OCI-LY7 (cell line): ENCODE results near the gene DARS1. TPM values are rescaled to one million over a fixed set of nuclear protein-coding genes. Genes with fewer than 3 reads are reported as not detected.

ENCODE experiments used
- BruUV-seq: library from RNA; stranded (reverse); fragments of 400-500 nt; replicated peaks from 2 replicates; lab custom pipeline; 2021; lab: Mats Ljungman, UMichigan
- CTCF ChIA-PET: fragments of 300-600 bp; sonication (Branson Sonifier 250); formaldehyde crosslinking; loops from one replicate; lab custom pipeline; 2022; ENCODE audit warnings: antibody characterized with exemption; ENCODE audit not compliant: unreplicated experiment; lab: Charles Lee
- POLR2A ChIA-PET: fragments of 300-600 bp; sonication (Branson Sonifier 250); formaldehyde crosslinking; loops from one replicate; lab custom pipeline; 2022; ENCODE audit warnings: antibody characterized with exemption; lab: Charles Lee
- DNase-seq: peaks from one replicate; pipeline ENCODE4 v3.0.0-alpha.2; 2015; ENCODE audit warnings: low spot score
- H2AFZ ChIP-seq: fragments of 200-600 bp; sonication (generic), shearing (Covaris generic); 2 replicates; pipeline ENCODE4 v1.6.1; 2014; ENCODE audit warnings: mild to moderate bottlenecking, antibody characterized with exemption, low read length, moderate library complexity
- H3K27ac ChIP-seq: fragments of 200-600 bp; sonication (generic); 2 replicates; pipeline ENCODE4 v1.5.1; 2014; ENCODE audit warnings: mixed run types, low read depth, mild to moderate bottlenecking, moderate library complexity, low read length, inconsistent platforms; ENCODE audit not compliant: poor library complexity, severe bottlenecking
- H3K36me3 ChIP-seq: fragments of 200-600 bp; sonication (generic); 2 replicates; pipeline ENCODE4 v1.6.1; 2014; ENCODE audit warnings: mild to moderate bottlenecking, antibody characterized with exemption, low read length, moderate library complexity, mixed read lengths; ENCODE audit not compliant: insufficient read depth
- H3K4me1 ChIP-seq: fragments of 200-600 bp; sonication (generic); 2 replicates; pipeline ENCODE4 v1.5.1; 2014; ENCODE audit warnings: mild to moderate bottlenecking, low read length; ENCODE audit not compliant: insufficient read depth, poor library complexity, severe bottlenecking
- H3K4me2 ChIP-seq: fragments of 200-600 bp; sonication (generic); 2 replicates; pipeline ENCODE4 v1.6.1; 2014; ENCODE audit warnings: mild to moderate bottlenecking, low read length
- H3K4me3 ChIP-seq: fragments of 200-600 bp; sonication (generic); 2 replicates; pipeline ENCODE4 v1.5.1; 2014; ENCODE audit warnings: mild to moderate bottlenecking, low read depth, low read length; ENCODE audit not compliant: poor library complexity, severe bottlenecking
- H3K79me2 ChIP-seq: fragments of 200-600 bp; sonication (generic); 2 replicates; pipeline ENCODE4 v1.6.1; 2016; ENCODE audit warnings: low read depth, mild to moderate bottlenecking, low read length, moderate library complexity, mixed read lengths; ENCODE audit not compliant: insufficient read depth
- H3K9me2 ChIP-seq: fragments of 200-600 bp; sonication (generic); 2 replicates; pipeline ENCODE4 v1.6.1; 2016; ENCODE audit warnings: mild to moderate bottlenecking, low read length, mixed read lengths; ENCODE audit not compliant: insufficient read depth
- H3K9me3 ChIP-seq: fragments of 200-600 bp; sonication (generic); 2 replicates; pipeline ENCODE4 v1.6.1; 2014; ENCODE audit warnings: mild to moderate bottlenecking, mixed run types, low read length, mixed read lengths
- H4K20me1 ChIP-seq: fragments of 200-600 bp; sonication (generic); 2 replicates; pipeline ENCODE4 v1.6.1; 2014; ENCODE audit warnings: mild to moderate bottlenecking, antibody characterized with exemption, low read length, moderate library complexity, mixed read lengths; ENCODE audit not compliant: insufficient read depth
- EZH2phosphoT487 ChIP-seq: fragments of 200-600 bp; sonication (generic); IDR thresholded peaks from 2 replicates; pipeline ENCODE4 v1.6.1; 2018; ENCODE audit warnings: low read depth, borderline replicate concordance, mild to moderate bottlenecking, mixed run types, antibody characterized with exemption, low read length, moderate library complexity, mixed read lengths
- intact Hi-C: fragments of 100-400 bp; cut with micrococcal nuclease; formaldehyde crosslinking; loops from one replicate; pipeline ENCODE4 v1.10.0; 2022; ENCODE audit not compliant: unreplicated experiment
- total RNA-seq, 2 experiments: library from RNA; depleted of rRNA in 1 of 2; stranded (reverse); fragments of >200 nt in 1 of 2; shearing (Covaris generic) in 1 of 2; gene quantifications; 2 replicates each; pipeline ENCODE4 v1.2.3, GENCODE V29; 2014 to 2022
- TF ChIP-seq, protein P1 (sequence below): fragments of 200-600 bp; sonication (generic); conservative IDR thresholded peaks from 2 replicates; pipeline ENCODE4 v1.5.1; 2014; ENCODE audit warnings: mild to moderate bottlenecking, antibody characterized with exemption, low read length, moderate library complexity, mixed read lengths

The DARS1 gene
- total RNA-seq, 2 experiments from 2014 or later: 90.5 to 140 TPM

DNA sequence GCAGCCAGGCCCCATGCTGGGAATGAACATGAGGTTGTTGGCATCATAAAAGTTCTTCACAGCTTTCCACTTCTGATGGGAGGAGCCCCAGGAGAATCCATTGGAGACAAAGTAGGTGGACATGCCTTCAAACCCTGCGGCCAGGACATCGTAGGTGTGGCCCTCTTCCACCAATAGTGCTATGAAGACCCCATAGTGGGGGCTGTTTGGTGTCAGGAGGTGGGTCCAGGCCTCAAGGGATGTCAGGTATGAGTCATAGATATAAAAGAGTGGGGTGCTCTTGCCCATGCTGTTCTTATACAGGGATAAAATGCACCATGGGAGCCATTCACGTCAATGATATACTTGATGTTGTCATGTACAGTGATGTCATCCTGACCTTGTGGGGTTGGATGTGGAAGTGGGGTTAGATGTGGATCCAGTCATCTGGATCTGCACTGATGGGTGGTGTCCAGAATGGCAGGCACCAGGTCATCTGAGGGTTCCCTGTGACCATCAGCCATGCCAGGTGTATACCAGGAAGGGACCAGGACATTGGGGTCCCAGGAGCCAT, 87.1 kb downstream of the DARS1 start:
- Histone ChIP-seq H3K36me3 (peaks cover 13% of the 10 kb centered on the region; the same call in 1 of the 2 replicates), H3K9me2 (no peaks in the 10 kb centered on the region), H3K4me3 (no peak overlapping the region), H3K27ac (no peak overlapping the region), H3K9me3 (no peaks in the 10 kb centered on the region), H2AFZ (no peak overlapping the region), H3K4me2 (no peak overlapping the region), H3K4me1 (peaks cover 6% of the 10 kb centered on the region), H3K79me2 (no peaks in the 10 kb centered on the region), H4K20me1 (no peaks in the 10 kb centered on the region)
- ChIA-PET CTCF (no interaction called here), POLR2A (interaction anchor here (0.6 kb wide), 1 partner anchor 52 kb away, joined by 3 read pairs; no protein-coding TSS in a partner anchor)
- intact Hi-C loops: no loop called here
- BruUV-seq: no TSS peak
- TF ChIP-seq, protein P1, sequence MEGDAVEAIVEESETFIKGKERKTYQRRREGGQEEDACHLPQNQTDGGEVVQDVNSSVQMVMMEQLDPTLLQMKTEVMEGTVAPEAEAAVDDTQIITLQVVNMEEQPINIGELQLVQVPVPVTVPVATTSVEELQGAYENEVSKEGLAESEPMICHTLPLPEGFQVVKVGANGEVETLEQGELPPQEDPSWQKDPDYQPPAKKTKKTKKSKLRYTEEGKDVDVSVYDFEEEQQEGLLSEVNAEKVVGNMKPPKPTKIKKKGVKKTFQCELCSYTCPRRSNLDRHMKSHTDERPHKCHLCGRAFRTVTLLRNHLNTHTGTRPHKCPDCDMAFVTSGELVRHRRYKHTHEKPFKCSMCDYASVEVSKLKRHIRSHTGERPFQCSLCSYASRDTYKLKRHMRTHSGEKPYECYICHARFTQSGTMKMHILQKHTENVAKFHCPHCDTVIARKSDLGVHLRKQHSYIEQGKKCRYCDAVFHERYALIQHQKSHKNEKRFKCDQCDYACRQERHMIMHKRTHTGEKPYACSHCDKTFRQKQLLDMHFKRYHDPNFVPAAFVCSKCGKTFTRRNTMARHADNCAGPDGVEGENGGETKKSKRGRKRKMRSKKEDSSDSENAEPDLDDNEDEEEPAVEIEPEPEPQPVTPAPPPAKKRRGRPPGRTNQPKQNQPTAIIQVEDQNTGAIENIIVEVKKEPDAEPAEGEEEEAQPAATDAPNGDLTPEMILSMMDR: no peak
- no peak for DNase-seq

DNA sequence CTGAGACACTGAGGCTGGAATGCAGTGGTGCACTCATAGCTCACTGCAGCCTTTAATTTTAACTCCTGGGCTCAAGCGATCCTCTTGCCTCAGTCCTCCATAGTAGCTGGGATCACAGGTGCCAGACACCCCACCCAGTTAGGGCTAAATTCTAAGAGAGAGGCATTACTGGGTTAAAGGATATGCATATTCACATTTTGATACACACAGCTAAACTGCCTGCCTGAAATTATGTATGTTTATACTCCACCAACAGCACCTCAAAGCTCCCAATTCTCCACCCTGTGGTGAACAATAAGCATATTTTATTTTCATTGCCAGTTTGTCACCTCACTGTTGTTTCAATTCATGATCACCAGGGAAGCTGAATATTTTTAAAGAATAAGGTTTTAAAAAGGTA, 90.5 kb downstream of the DARS1 start:
- TF ChIP-seq, protein P1: no peak
- no peak for TF ChIP-seq EZH2phosphoT487
- Histone ChIP-seq H3K9me3 (no peaks in the 10 kb centered on the region), H3K4me3 (no peak overlapping the region), H3K79me2 (no peaks in the 10 kb centered on the region), H3K36me3 (no peaks in the 10 kb centered on the region), H3K4me1 (peaks cover 13% of the 10 kb centered on the region), H3K9me2 (no peaks in the 10 kb centered on the region), H2AFZ (no peak overlapping the region), H3K27ac (no peak overlapping the region), H4K20me1 (no peaks in the 10 kb centered on the region), H3K4me2 (no peak overlapping the region)
- intact Hi-C loops: no loop called here
- no TSS peak for BruUV-seq
- CTCF ChIA-PET: no interaction called here
- DNase-seq: no peak
- POLR2A ChIA-PET: interaction anchor here (1.1 to 1.5 kb wide), 4 partner anchors 11 to 487 kb away, joined by 3 to 4 read pairs (median 3); no protein-coding TSS in a partner anchor

DNA sequence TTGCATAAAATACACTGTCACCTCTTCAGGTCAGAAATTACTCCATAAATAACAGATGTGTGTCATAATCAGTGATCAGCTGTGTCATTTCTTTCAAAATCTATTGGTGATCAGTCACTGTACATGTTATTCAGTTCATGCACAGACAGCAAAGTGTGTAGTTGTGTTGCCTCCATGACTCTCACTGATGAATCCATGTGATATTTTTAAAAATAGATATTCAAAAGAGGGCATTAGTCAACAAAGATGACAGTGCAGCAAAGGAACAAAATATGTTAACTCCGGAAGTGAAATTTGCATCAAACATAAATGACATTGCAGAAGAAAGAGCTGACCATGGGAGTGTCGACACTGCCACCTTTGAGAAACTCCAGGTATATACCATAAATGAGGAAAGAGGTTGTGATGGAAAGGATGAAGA, 92.0 kb downstream of the DARS1 start:
- H3K27ac ChIP-seq: no peak overlapping the region
- H3K4me1 ChIP-seq: peaks cover 13% of the 10 kb centered on the region
- H3K4me3 ChIP-seq: no peak overlapping the region
- no peaks in the 10 kb centered on the region for H3K36me3 ChIP-seq
- CTCF ChIA-PET: no interaction called here
- DNase-seq: no peak
- no peaks in the 10 kb centered on the region for H3K9me2 ChIP-seq
- POLR2A ChIA-PET: interaction anchor here (0.7 kb wide), 1 partner anchor 15 kb away, joined by 3 read pairs; no protein-coding TSS in a partner anchor
- no peak for TF ChIP-seq EZH2phosphoT487
- TF ChIP-seq, protein P1: peak; percentile 55
- no peaks in the 10 kb centered on the region for H4K20me1 ChIP-seq
- H2AFZ ChIP-seq: no peak overlapping the region
- H3K79me2 ChIP-seq: no peaks in the 10 kb centered on the region
- no TSS peak for BruUV-seq
- intact Hi-C loops: no loop called here
- 0 out of 2 replicates have a peak overlapping the region, but pooled peaks have one; percentile 10 for H3K4me2 ChIP-seq
- no peaks in the 10 kb centered on the region for H3K9me3 ChIP-seq
